HepG2 (cell line): Measurements from ENCODE around the gene SPAG6. TPM values are rescaled to one million over a fixed set of nuclear protein-coding genes. Genes with fewer than 3 reads are reported as not detected.

Experiments
- ATAC-seq: fragments of 200-7000 bp; cut with Tn5 transposase; 3 replicates; pipeline ENCODE4 v1.9.1; 2020; ENCODE audit warnings: mild to moderate bottlenecking, moderate library complexity
- BruUV-seq: library from RNA; stranded (reverse); fragments of 400-500 nt; replicated peaks from 2 replicates; lab custom pipeline; 2021; lab: Mats Ljungman, UMichigan
- CTCF ChIA-PET: fragments of 300-600 bp; formaldehyde crosslinking; extraction: SDS; loops from one replicate; lab custom pipeline; 2021; ENCODE audit warnings: low total read pairs, inconsistent platforms, low intra/inter-chr PET ratio; lab: Yijun Ruan, JAX
- POLR2A ChIA-PET: fragments of 350-600 bp; sonication (Branson Sonifier 250); formaldehyde crosslinking; loops from one replicate; lab custom pipeline; 2020; ENCODE audit warnings: antibody characterized with exemption, inconsistent platforms; lab: Yijun Ruan, JAX
- DNase-seq: peaks from one replicate; pipeline ENCODE4 v3.0.0-alpha.2; 2015; ENCODE audit warnings: low spot score
- FAIRE-seq: peaks from 3 replicates; lab custom pipeline; 2011; peaks lifted over from hg19 to GRCh38; lab: Jason Lieb, UNC
- H2AFZ ChIP-seq: one replicate; pipeline ENCODE4 v1.6.1; 2011; ENCODE audit warnings: low read length, inconsistent platforms
- H3K27ac ChIP-seq: fragments of 300-600 bp; 3 replicates; pipeline ENCODE4 v1.8.0; 2011; ENCODE audit warnings: mixed run types, mild to moderate bottlenecking, mixed read lengths, low read length, inconsistent platforms; ENCODE audit not compliant: insufficient read depth; ENCODE audit errors: extremely low read length
- H3K27me3 ChIP-seq, 2 experiments: fragments of 200-600 bp in 1 of 2; 2 replicates in 1 of 2; 3 replicates in 1 of 2; pipeline versions ENCODE4 v1.6.0 to v1.8.0; 2011; ENCODE audit warnings: low read length in 2 of 2, mild to moderate bottlenecking in 2 of 2, moderate library complexity in 2 of 2, inconsistent platforms in 1 of 2; ENCODE audit not compliant: insufficient read depth in 2 of 2, control insufficient read depth in 1 of 2
- H3K36me3 ChIP-seq, 2 experiments: fragments of 200-600 bp in 1 of 2; replicated peaks in 1 of 2; 2 replicates in 1 of 2; 3 replicates in 1 of 2; pipeline versions ENCODE4 v1.5.1 to v1.8.0; 2011; ENCODE audit warnings: low read length in 2 of 2, inconsistent platforms in 1 of 2; ENCODE audit not compliant: insufficient read depth in 2 of 2, control insufficient read depth in 1 of 2
- H3K4me1 ChIP-seq: 2 replicates; pipeline ENCODE4 v1.5.1; 2012; ENCODE audit warnings: low read length, inconsistent platforms; ENCODE audit not compliant: insufficient read depth
- H3K4me2 ChIP-seq: 2 replicates; pipeline ENCODE4 v1.6.0; 2011; ENCODE audit warnings: low read depth, low read length, inconsistent platforms
- H3K4me3 ChIP-seq, 3 experiments: fragments of 200-600 bp in 1 of 3; sonication (generic), shearing (Covaris generic) in 1 of 3; replicated peaks in 1 of 3; 2 replicates each; pipeline ENCODE4 v1.5.1; 2011 to 2016; ENCODE audit warnings: low read length in 3 of 3, inconsistent platforms in 2 of 3, low read depth in 2 of 3, mild to moderate bottlenecking in 2 of 3, control low read depth in 1 of 3, mixed read lengths in 1 of 3; ENCODE audit not compliant: insufficient read depth in 1 of 3
- H3K79me2 ChIP-seq: one replicate; pipeline ENCODE4 v1.6.1; 2011; ENCODE audit warnings: low read length, inconsistent platforms; ENCODE audit not compliant: insufficient read depth
- H3K9ac ChIP-seq: 2 replicates; pipeline ENCODE4 v1.6.0; 2011; ENCODE audit warnings: mild to moderate bottlenecking, low read depth, low read length, inconsistent platforms; ENCODE audit not compliant: insufficient read depth
- H3K9me3 ChIP-seq: 2 replicates; pipeline ENCODE4 v1.5.1; 2012; ENCODE audit warnings: mild to moderate bottlenecking, low read length
- H4K20me1 ChIP-seq: 2 replicates; pipeline ENCODE4 v1.6.0; 2011; ENCODE audit warnings: inconsistent platforms, mild to moderate bottlenecking, low read length, moderate library complexity; ENCODE audit not compliant: insufficient read depth
- KDM5A ChIP-seq: fragments of 200-600 bp; sonication (generic); IDR thresholded peaks from 2 replicates; pipeline ENCODE4 v1.7.0; 2018; ENCODE audit warnings: antibody characterized with exemption, mild to moderate bottlenecking, low read length, borderline replicate concordance
- PHB2 ChIP-seq: fragments of 450-650 bp; IDR thresholded peaks from 2 replicates; pipeline ENCODE4 v1.6.1; 2018; ENCODE audit not compliant: partially characterized antibody
- PLRG1 ChIP-seq: fragments of 450-650 bp; conservative IDR thresholded peaks from 2 replicates; pipeline ENCODE4 v1.6.1; 2016
- SNAPC2 ChIP-seq: sonication (generic); formaldehyde crosslinking; IDR thresholded peaks from 2 replicates; pipeline ENCODE4 v1.8.1; 2022; ENCODE audit warnings: mild to moderate bottlenecking, missing genetic modification reagents
- TOPORS ChIP-seq: sonication (generic); formaldehyde crosslinking; IDR thresholded peaks from 2 replicates; pipeline ENCODE4 v1.8.0; 2023; ENCODE audit warnings: mild to moderate bottlenecking, missing genetic modification reagents
- ZBTB38 ChIP-seq: sonication (generic); formaldehyde crosslinking; IDR thresholded peaks from 2 replicates; pipeline ENCODE4 v1.5.1; 2020; ENCODE audit warnings: mild to moderate bottlenecking, missing genetic modification reagents
- ZNF121 ChIP-seq: sonication (generic); formaldehyde crosslinking; IDR thresholded peaks from 2 replicates; pipeline ENCODE4 v1.5.0; 2020; ENCODE audit warnings: mild to moderate bottlenecking, missing genetic modification reagents
- ZNF616 ChIP-seq: sonication (generic); formaldehyde crosslinking; IDR thresholded peaks from 2 replicates; pipeline ENCODE4 v1.5.0; 2020; ENCODE audit warnings: low read depth, mild to moderate bottlenecking, missing genetic modification reagents
- ZNF629 ChIP-seq: sonication (generic); formaldehyde crosslinking; conservative IDR thresholded peaks from 2 replicates; pipeline ENCODE4 v1.5.0; 2020; ENCODE audit warnings: missing genetic modification reagents
- WGBS: methylation state at CpG from one replicate; pipeline ENCODE4 v1.1.6; 2017; ENCODE audit warnings: low lambda C conversion rate; 5-methylcytosine and 5-hydroxymethylcytosine counted together
- in situ Hi-C: cut with HindIII; loops from 2 replicates; pipeline ENCODE4 v1.10.0; 2017; ENCODE audit warnings: low pct_unique_long_range_greater_than_20kb; ENCODE audit not compliant: extremely low pct_ligation_motif_present
- intact Hi-C: fragments of 100-400 bp; cut with micrococcal nuclease; formaldehyde crosslinking; loops from one replicate; pipeline ENCODE4 v1.10.0; 2022; ENCODE audit not compliant: unreplicated experiment
- polyA plus RNA-seq, 8 experiments: library from polyadenylated mRNA; depleted of rRNA in 3 of 8; stranded (reverse) in 7 of 8; unstranded in 1 of 8; fragments of >200 nt; fragmentation: Illumina TruSeq in 4 of 8; extraction: Trizol in 4 of 8; gene quantifications; 2 replicates each; pipeline versions ENCODE4 v1.2.1 to v1.2.3, GENCODE V29; 2011 to 2016; ENCODE audit warnings: low read depth in 4 of 8, missing spikeins in 1 of 8, mixed read lengths in 1 of 8; ENCODE audit not compliant: insufficient read depth in 1 of 8
- total RNA-seq, 5 experiments: library from RNA; depleted of rRNA; stranded (reverse); fragments of >200 nt; fragmentation: Illumina TruSeq; extraction: Trizol; gene quantifications; 2 replicates each; pipeline ENCODE4 v1.2.3, GENCODE V29; 2016; ENCODE audit warnings: low read depth in 1 of 5
- TF ChIP-seq, protein P1 (sequence below): sonication (generic); formaldehyde crosslinking; IDR thresholded peaks from 2 replicates; pipeline ENCODE4 v1.5.0; 2020; ENCODE audit warnings: missing genetic modification reagents
- TF ChIP-seq, protein P2 (sequence below): sonication (generic); formaldehyde crosslinking; IDR thresholded peaks from 2 replicates; pipeline ENCODE4 v1.9.0; 2021; ENCODE audit warnings: missing genetic modification reagents, borderline replicate concordance
- TF ChIP-seq, protein P3 (sequence below): sonication (generic); formaldehyde crosslinking; conservative IDR thresholded peaks from 2 replicates; pipeline ENCODE4 v1.4.0; 2020; ENCODE audit warnings: missing genetic modification reagents
- TF ChIP-seq, protein P4 (sequence below): sonication (generic); formaldehyde crosslinking; IDR thresholded peaks from 2 replicates; pipeline ENCODE4 v1.4.0; 2020; ENCODE audit warnings: mild to moderate bottlenecking, missing genetic modification reagents
- TF ChIP-seq, protein P5 (sequence below): sonication (generic); formaldehyde crosslinking; IDR thresholded peaks from 2 replicates; pipeline ENCODE4 v1.4.0; 2020; ENCODE audit warnings: mild to moderate bottlenecking, missing genetic modification reagents, borderline replicate concordance

SPAG6 gene
- total and polyA plus RNA-seq, 2 of the 13 experiments (the other 11 are each of a cell fraction or from before 2014, with no cell fraction given), result not detected

DNA sequence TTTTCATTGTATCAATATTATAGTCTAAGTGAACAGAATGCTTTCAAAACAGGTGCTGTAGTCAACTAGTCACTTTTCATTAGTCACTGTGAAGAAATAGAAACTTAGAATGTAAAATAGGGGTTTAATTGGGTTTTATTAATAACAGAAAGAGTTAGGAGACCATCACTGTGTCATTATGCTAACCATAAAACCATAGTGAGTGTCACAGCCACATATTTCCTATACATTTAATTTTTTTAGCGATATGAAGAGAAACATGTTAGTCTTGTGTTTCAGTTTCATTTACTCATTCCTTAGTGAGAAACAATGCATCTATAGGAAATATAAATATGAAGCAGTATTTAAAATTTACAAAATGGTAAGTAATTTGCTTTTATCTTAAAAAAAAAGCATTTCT, 22.2 kb downstream of the SPAG6 start (continued):
- TF ChIP-seq, protein P1, sequence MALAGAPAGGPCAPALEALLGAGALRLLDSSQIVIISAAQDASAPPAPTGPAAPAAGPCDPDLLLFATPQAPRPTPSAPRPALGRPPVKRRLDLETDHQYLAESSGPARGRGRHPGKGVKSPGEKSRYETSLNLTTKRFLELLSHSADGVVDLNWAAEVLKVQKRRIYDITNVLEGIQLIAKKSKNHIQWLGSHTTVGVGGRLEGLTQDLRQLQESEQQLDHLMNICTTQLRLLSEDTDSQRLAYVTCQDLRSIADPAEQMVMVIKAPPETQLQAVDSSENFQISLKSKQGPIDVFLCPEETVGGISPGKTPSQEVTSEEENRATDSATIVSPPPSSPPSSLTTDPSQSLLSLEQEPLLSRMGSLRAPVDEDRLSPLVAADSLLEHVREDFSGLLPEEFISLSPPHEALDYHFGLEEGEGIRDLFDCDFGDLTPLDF, result no peak
- no peak for TF ChIP-seq SNAPC2 (CRISPR knock-in tag)
- TF ChIP-seq, protein P2, sequence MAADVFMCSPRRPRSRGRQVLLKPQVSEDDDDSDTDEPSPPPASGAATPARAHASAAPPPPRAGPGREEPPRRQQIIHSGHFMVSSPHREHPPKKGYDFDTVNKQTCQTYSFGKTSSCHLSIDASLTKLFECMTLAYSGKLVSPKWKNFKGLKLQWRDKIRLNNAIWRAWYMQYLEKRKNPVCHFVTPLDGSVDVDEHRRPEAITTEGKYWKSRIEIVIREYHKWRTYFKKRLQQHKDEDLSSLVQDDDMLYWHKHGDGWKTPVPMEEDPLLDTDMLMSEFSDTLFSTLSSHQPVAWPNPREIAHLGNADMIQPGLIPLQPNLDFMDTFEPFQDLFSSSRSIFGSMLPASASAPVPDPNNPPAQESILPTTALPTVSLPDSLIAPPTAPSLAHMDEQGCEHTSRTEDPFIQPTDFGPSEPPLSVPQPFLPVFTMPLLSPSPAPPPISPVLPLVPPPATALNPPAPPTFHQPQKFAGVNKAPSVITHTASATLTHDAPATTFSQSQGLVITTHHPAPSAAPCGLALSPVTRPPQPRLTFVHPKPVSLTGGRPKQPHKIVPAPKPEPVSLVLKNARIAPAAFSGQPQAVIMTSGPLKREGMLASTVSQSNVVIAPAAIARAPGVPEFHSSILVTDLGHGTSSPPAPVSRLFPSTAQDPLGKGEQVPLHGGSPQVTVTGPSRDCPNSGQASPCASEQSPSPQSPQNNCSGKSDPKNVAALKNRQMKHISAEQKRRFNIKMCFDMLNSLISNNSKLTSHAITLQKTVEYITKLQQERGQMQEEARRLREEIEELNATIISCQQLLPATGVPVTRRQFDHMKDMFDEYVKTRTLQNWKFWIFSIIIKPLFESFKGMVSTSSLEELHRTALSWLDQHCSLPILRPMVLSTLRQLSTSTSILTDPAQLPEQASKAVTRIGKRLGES (CRISPR knock-in tag), result no peak
- TF ChIP-seq, all 625 proteins: peak for 0

DNA sequence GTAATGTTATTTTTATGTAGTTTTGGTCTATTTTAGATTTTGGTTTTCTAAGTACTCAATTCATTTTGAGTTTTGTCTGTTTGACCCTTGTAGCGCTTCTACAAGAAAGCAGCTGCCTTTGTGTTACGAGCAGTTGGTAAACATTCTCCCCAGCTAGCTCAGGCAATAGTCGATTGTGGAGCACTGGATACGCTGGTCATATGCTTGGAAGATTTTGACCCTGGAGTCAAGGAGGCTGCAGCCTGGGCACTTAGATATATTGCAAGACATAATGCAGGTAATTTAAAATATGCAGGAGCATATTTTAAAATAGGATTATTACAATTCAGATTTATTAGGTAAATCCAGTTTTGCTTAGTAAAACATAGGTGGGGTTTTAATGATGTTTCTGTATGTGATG, 23.1 kb downstream of the SPAG6 start:
- Histone ChIP-seq H3K4me3 (no peak overlapping the region), H3K4me2 (no peak overlapping the region), H3K4me1 (no peaks in the 10 kb centered on the region), H3K27ac (no peak overlapping the region), H3K36me3 (no peaks in the 10 kb centered on the region), H2AFZ (no peak overlapping the region), H3K9ac (no peak overlapping the region), H3K9me3 (no peaks in the 10 kb centered on the region), H4K20me1 (no peaks in the 10 kb centered on the region), H3K79me2 (no peaks in the 10 kb centered on the region), H3K27me3 (no peaks in the 10 kb centered on the region)
- DNase-seq (no peak), FAIRE-seq (no peak), ATAC-seq (no peak)
- in situ Hi-C loops, result no loop called here
- BruUV-seq, result no TSS peak
- intact Hi-C loops, result no loop called here
- 28% methylated on average over 4 of the region's 4 CpGs for WGBS
- ChIA-PET CTCF (no interaction called here), POLR2A (no interaction called here)
- TF ChIP-seq ZBTB38 (CRISPR knock-in tag) (no peak), KDM5A (no peak), ZNF121 (CRISPR knock-in tag) (no peak), ZNF616 (CRISPR knock-in tag) (no peak), PHB2 (no peak), ZNF629 (CRISPR knock-in tag) (no peak), PLRG1 (no peak), TOPORS (no peak)
- TF ChIP-seq, protein P3, sequence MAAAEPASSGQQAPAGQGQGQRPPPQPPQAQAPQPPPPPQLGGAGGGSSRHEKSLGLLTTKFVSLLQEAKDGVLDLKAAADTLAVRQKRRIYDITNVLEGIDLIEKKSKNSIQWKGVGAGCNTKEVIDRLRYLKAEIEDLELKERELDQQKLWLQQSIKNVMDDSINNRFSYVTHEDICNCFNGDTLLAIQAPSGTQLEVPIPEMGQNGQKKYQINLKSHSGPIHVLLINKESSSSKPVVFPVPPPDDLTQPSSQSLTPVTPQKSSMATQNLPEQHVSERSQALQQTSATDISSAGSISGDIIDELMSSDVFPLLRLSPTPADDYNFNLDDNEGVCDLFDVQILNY (CRISPR knock-in tag), result no peak
- TF ChIP-seq, protein P4, sequence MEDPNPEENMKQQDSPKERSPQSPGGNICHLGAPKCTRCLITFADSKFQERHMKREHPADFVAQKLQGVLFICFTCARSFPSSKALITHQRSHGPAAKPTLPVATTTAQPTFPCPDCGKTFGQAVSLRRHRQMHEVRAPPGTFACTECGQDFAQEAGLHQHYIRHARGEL, result no peak
- TF ChIP-seq, protein P5, sequence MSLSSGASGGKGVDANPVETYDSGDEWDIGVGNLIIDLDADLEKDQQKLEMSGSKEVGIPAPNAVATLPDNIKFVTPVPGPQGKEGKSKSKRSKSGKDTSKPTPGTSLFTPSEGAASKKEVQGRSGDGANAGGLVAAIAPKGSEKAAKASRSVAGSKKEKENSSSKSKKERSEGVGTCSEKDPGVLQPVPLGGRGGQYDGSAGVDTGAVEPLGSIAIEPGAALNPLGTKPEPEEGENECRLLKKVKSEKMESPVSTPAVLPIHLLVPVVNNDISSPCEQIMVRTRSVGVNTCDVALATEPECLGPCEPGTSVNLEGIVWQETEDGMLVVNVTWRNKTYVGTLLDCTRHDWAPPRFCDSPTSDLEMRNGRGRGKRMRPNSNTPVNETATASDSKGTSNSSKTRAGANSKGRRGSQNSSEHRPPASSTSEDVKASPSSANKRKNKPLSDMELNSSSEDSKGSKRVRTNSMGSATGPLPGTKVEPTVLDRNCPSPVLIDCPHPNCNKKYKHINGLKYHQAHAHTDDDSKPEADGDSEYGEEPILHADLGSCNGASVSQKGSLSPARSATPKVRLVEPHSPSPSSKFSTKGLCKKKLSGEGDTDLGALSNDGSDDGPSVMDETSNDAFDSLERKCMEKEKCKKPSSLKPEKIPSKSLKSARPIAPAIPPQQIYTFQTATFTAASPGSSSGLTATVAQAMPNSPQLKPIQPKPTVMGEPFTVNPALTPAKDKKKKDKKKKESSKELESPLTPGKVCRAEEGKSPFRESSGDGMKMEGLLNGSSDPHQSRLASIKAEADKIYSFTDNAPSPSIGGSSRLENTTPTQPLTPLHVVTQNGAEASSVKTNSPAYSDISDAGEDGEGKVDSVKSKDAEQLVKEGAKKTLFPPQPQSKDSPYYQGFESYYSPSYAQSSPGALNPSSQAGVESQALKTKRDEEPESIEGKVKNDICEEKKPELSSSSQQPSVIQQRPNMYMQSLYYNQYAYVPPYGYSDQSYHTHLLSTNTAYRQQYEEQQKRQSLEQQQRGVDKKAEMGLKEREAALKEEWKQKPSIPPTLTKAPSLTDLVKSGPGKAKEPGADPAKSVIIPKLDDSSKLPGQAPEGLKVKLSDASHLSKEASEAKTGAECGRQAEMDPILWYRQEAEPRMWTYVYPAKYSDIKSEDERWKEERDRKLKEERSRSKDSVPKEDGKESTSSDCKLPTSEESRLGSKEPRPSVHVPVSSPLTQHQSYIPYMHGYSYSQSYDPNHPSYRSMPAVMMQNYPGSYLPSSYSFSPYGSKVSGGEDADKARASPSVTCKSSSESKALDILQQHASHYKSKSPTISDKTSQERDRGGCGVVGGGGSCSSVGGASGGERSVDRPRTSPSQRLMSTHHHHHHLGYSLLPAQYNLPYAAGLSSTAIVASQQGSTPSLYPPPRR (CRISPR knock-in tag), result no peak
